Heart left ventricle (tissue), 16 donors: ENCODE data around the gene RMND5B. TPM values are rescaled to one million over a fixed set of nuclear protein-coding genes. Genes with fewer than 3 reads are reported as not detected.

Source experiments
- ATAC-seq, 4 donors: fragments of 200-7000 bp; cut with Tn5 transposase; one replicate each; pipeline ENCODE4 v1.9.1; 2020 to 2022; ENCODE audit warnings: moderate library complexity in 4 of 4, mild to moderate bottlenecking in 3 of 4, moderate number of reproducible peaks in 1 of 4
- DNase-seq, 5 donors: peaks; one replicate each; pipeline ENCODE4 v3.0.0-alpha.2; 2020
- H3K27ac ChIP-seq, 12 donors: fragments of 200-600 bp; sonication (generic) in 4 of 12; one replicate each; pipeline versions ENCODE4 v1.5.0 to v1.8.0; 2016 to 2022; ENCODE audit warnings: mild to moderate bottlenecking in 2 of 12
- H3K27me3 ChIP-seq, 9 donors: fragments of 200-600 bp; sonication (generic) in 2 of 9; one replicate each; pipeline versions ENCODE4 v1.5.1 to v1.8.0; 2016 to 2022; ENCODE audit warnings: mild to moderate bottlenecking in 3 of 9
- H3K36me3 ChIP-seq, 9 donors: fragments of 200-600 bp; sonication (generic) in 2 of 9; one replicate each; pipeline versions ENCODE4 v1.5.0 to v1.8.0; 2018 to 2022; ENCODE audit warnings: mild to moderate bottlenecking in 2 of 9
- H3K4me1 ChIP-seq, 12 donors: fragments of 200-600 bp; sonication (generic) in 4 of 12; one replicate each; pipeline versions ENCODE4 v1.5.0 to v1.8.0; 2016 to 2022; ENCODE audit warnings: mild to moderate bottlenecking in 3 of 12
- H3K4me3 ChIP-seq, 12 donors: fragments of 200-600 bp; sonication (generic) in 4 of 12; one replicate each; pipeline versions ENCODE4 v1.5.0 to v1.8.0; 2017 to 2022; ENCODE audit warnings: mild to moderate bottlenecking in 9 of 12, moderate library complexity in 4 of 12
- H3K9me3 ChIP-seq, 12 donors: fragments of 200-600 bp; sonication (generic) in 4 of 12; one replicate each; pipeline versions ENCODE4 v1.5.0 to v1.8.0; 2016 to 2022; ENCODE audit warnings: mild to moderate bottlenecking in 1 of 12
- POLR2A ChIP-seq, 2 donors: fragments of 450-650 bp; IDR thresholded peaks; one replicate each; pipeline ENCODE4 v1.6.1; 2017; ENCODE audit warnings: antibody characterized with exemption in 2 of 2, mild to moderate bottlenecking in 2 of 2, moderate library complexity in 2 of 2
- WGBS, 4 donors: extraction: QIAGEN DNeasy Blood & Tissue Kit in 2 of 4; methylation state at CpG; one replicate each; pipeline versions ENCODE4 v1.1.5 to v1.1.7; 2013 to 2018; 5-methylcytosine and 5-hydroxymethylcytosine counted together
- intact Hi-C, 10 donors: fragments of 100-400 bp; cut with DNase I; formaldehyde crosslinking; loops; one replicate each; pipeline versions ENCODE4 v1.11.1 to v1.14.2; 2022
- polyA plus RNA-seq, 2 donors: library from polyadenylated mRNA; stranded (reverse); fragments of 200-250 nt; gene quantifications; one replicate each; pipeline ENCODE4 v1.2.3, GENCODE V29; 2013
- total RNA-seq, 9 donors: library from RNA; depleted of rRNA in 2 of 9; stranded (reverse); fragments of >200 nt in 2 of 9; fragmentation: NEBNext Ultra II Directional in 3 of 9; extraction: Animal tissue kit (Norgen Biotek cat#: 25700) in 3 of 9; gene quantifications; one replicate each; pipeline versions ENCODE4 v1.1.0 to v1.2.4, GENCODE V29; 2016 to 2023
- TF ChIP-seq, protein P1 (sequence below), 12 donors: fragments of 200-600 bp; sonication (generic) in 4 of 12; IDR thresholded peaks; one replicate each; pipeline versions ENCODE4 v1.5.0 to v1.8.0; 2018 to 2022; ENCODE audit warnings: antibody characterized with exemption in 12 of 12, mild to moderate bottlenecking in 5 of 12
- donor health status: ischemic (EF 13 %, LVEDD 7.1; RV severe dilation, severe dysfunction).
- donor health status: healthy with polysubstance abuse.
- donor health status: DM: no; HTN: yes; CAD: no.
- donor health status: DM: no; HTN: no; CAD: no.
- donor health status: ischemic (EF 25% LVEDD 6.9; RV normal size, moderate dysfunction).
- donor health status: ischemic (EF 25% LVEDD 5.7; RV mildly dilated, moderate dysfunction).
- donor health status: healthy.
- donor health status: DM: yes; HTN: yes; CAD: no.
- donor health status: ischemic (EF 35%, LVEDD 5.7; RV mildly dilated, moderate dysfunction).
- donor health status: nonischemic (EF 11% LVEDD 7.7; RV severe dilation, severe dysfunction).
- donor health status: DM: yes; HTN: yes; CAD: no.
- donor health status: PGD.
- donor health status: ischemic (EF 29% LVEDD 5.4; RV normal size, mild dysfunction).
- donor health status: nonischemic (EF 23%, LVEDD 6.1; RV moderate dilation, normal function).

The RMND5B gene
- total and polyA plus RNA-seq, 11 donors: 26.4 to 42.2 (median 32.7) TPM

DNA sequence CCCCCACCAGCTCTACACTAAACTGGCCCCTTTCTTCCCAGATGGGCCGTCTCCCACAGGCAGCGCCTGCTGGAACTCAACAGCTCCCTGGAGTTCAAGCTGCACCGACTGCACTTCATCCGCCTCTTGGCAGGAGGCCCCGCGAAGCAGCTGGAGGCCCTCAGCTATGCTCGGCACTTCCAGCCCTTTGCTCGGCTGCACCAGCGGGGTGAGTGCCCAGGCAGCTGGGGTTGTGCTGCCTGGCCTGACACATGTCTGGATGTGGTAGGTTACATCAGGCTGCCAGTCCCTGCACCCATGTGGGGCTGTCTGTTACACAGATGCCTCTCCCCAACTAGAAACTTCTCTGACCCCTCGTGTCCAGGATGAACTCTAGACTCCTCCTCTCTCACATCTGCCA, 13.1 kb downstream of the RMND5B start:
- WGBS, 4 donors: 30 to 57% (median 48%) methylated on average over 3 to 10 of the region's 10 CpGs
- no peak for TF ChIP-seq POLR2A (IDR thresholded peaks at IDR 0.05)
- TF ChIP-seq, protein P1, sequence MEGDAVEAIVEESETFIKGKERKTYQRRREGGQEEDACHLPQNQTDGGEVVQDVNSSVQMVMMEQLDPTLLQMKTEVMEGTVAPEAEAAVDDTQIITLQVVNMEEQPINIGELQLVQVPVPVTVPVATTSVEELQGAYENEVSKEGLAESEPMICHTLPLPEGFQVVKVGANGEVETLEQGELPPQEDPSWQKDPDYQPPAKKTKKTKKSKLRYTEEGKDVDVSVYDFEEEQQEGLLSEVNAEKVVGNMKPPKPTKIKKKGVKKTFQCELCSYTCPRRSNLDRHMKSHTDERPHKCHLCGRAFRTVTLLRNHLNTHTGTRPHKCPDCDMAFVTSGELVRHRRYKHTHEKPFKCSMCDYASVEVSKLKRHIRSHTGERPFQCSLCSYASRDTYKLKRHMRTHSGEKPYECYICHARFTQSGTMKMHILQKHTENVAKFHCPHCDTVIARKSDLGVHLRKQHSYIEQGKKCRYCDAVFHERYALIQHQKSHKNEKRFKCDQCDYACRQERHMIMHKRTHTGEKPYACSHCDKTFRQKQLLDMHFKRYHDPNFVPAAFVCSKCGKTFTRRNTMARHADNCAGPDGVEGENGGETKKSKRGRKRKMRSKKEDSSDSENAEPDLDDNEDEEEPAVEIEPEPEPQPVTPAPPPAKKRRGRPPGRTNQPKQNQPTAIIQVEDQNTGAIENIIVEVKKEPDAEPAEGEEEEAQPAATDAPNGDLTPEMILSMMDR (IDR thresholded peaks at IDR 0.05): no peak
- no peak overlapping the region for H3K27ac ChIP-seq
- intact Hi-C loops: no loop called here
- no peak overlapping the region for H3K4me3 ChIP-seq
- H3K4me1 ChIP-seq: peaks cover 0 to 9% (median 3%) of the 10 kb centered on the region in 12 donors
- ATAC-seq (peak; percentile 65 to 82 (median 72)), DNase-seq (peak; percentile 49 to 80 (median 73))
- peaks cover 0 to 100% (median 94%) of the 10 kb centered on the region in 9 donors for H3K36me3 ChIP-seq
- no peaks in the 10 kb centered on the region for H3K9me3 ChIP-seq
- H3K27me3 ChIP-seq: no peaks in the 10 kb centered on the region

DNA sequence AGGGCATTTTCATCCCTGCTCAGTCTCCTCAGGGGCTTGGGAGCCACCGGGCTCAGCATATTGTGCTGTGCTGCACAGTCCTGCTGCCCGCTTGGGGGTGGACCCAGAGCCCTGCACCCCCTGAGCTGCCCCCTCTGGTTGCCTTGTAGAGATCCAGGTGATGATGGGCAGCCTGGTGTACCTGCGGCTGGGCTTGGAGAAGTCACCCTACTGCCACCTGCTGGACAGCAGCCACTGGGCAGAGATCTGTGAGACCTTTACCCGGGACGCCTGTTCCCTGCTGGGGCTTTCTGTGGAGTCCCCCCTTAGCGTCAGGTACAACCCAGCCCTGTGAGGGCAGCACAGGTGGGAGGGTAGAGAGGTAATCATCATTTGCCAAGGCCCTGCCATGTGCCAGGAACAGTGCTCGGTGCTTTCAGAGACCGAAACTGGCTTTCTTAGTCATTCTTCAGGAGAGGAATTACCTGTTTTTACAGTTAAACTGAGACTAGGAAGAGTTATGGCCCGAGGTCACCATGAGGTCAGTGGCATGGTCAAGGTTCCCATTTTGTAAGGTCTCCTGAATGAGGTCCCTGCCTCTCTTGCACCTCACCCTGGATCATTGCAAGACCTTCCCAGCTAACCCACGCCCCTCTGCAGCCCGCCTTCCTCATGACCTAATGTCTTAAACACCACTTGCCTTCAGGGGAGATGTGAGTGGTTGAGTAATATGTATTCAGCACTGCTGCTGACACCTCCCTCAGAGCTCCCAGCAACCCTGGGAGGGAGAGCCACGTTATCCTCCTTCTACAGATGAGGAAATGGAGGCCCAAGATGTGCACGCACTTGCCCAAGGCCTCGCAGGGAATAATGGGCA, 15.4 kb downstream of the RMND5B start:
- peaks cover 0 to 100% (median 100%) of the 10 kb centered on the region in 9 donors for H3K36me3 ChIP-seq

DNA sequence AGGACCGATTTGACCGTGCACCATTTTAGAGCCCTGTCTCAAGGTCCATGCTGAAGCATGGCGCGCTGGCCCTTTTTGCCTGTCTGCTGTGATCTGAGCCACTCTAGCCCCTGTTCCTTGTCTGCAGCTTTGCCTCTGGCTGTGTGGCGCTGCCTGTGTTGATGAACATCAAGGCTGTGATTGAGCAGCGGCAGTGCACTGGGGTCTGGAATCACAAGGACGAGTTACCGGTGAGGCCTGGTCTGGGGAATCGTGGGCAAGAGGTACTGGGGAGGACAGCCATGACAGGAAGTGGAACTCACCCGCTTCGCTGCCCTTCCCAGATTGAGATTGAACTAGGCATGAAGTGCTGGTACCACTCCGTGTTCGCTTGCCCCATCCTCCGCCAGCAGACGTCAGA, 16.6 kb downstream of the RMND5B start:
- DNase-seq (no peak), ATAC-seq (no peak)
- 83 to 91% (median 88%) methylated on average over 14 to 15 of the region's 15 CpGs for WGBS, 4 donors
- H3K36me3 ChIP-seq: peaks cover 0 to 93% (median 89%) of the 10 kb centered on the region in 9 donors
- H3K4me1 ChIP-seq: peaks cover 0 to 23% (median 11%) of the 10 kb centered on the region in 12 donors
- no peak for TF ChIP-seq POLR2A (IDR thresholded peaks at IDR 0.05)
- TF ChIP-seq, protein P1 (IDR thresholded peaks at IDR 0.05): no peak
- H3K4me3 ChIP-seq: no peak overlapping the region
- H3K27me3 ChIP-seq: no peaks in the 10 kb centered on the region
- H3K27ac ChIP-seq: no peak overlapping the region
- no peaks in the 10 kb centered on the region for H3K9me3 ChIP-seq
- intact Hi-C loops: loop anchor here in 6 of 10 donors (5.0 kb wide), 1 partner anchor 70 kb away; no protein-coding TSS in a partner anchor

More for the DNA sequence above, 15.4 kb downstream of the RMND5B start:
- no peak overlapping the region for H3K4me3 ChIP-seq
- H3K4me1 ChIP-seq: peaks cover 0 to 11% (median 3%) of the 10 kb centered on the region in 12 donors
- ATAC-seq (peak in 3 of 4 donors; percentile 31 to 46 (median 43)), DNase-seq (peak; percentile 46 to 77 (median 57))
- WGBS, 4 donors: 62 to 73% (median 65%) methylated on average over 11 to 14 of the region's 14 CpGs
- no peaks in the 10 kb centered on the region for H3K9me3 ChIP-seq
- intact Hi-C loops: loop anchor here in 9 of 10 donors (1.0 to 5.0 kb wide), 2 partner anchors 69 to 70 kb away; no protein-coding TSS in a partner anchor
- H3K27ac ChIP-seq: no peak overlapping the region
- no peaks in the 10 kb centered on the region for H3K27me3 ChIP-seq
- no peak for TF ChIP-seq POLR2A (IDR thresholded peaks at IDR 0.05)
- TF ChIP-seq, protein P1 (IDR thresholded peaks at IDR 0.05): peak; percentile 51 to 75 (median 65)
